ENCODE data around the gene CRTC1. TPM values are rescaled to one million over a fixed set of nuclear protein-coding genes. Genes with fewer than 3 reads are reported as not detected.
A peak's percentile ranks its signal among the peaks of the same experiment; 100 is the strongest.

Gene CRTC1
- total RNA-seq, 4 donors from 2014 or later, result 2.8 to 6.5 (median 5.6) TPM

DNA sequence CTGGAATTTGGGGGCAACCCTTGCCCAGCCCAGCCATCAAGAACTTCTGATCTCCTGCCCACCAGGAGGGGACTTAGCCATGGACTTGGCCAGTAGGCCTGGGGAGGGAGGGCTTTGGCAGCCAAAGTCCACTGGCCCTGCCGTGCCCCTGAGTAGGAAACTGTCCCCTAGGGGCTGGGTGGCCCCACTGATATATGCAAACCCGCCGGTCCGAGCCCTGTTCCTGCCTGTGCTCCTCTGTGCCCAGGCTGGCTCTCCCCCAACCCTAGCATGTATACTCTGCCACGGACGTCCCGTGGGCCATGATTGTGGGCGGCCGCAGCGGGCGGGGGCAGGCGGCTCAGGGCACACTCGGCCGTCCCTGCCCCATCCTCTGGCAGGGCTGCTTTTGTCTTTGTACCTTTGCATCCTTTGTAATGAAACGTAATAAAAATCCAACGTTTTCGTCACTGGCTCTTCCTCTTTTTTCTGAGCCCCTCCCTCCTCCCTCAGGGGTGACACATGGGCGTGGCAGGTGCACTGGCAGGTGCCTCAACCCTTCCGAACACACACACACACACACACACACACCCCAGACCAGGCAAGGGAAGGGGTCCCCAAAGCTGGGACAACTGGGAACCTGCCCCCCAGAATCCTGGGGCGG lies 98.5 kb downstream of the CRTC1 start:
- ATAC-seq (ENCODE audit: low FRiP score), result no peak
- TF ChIP-seq, protein P1, sequence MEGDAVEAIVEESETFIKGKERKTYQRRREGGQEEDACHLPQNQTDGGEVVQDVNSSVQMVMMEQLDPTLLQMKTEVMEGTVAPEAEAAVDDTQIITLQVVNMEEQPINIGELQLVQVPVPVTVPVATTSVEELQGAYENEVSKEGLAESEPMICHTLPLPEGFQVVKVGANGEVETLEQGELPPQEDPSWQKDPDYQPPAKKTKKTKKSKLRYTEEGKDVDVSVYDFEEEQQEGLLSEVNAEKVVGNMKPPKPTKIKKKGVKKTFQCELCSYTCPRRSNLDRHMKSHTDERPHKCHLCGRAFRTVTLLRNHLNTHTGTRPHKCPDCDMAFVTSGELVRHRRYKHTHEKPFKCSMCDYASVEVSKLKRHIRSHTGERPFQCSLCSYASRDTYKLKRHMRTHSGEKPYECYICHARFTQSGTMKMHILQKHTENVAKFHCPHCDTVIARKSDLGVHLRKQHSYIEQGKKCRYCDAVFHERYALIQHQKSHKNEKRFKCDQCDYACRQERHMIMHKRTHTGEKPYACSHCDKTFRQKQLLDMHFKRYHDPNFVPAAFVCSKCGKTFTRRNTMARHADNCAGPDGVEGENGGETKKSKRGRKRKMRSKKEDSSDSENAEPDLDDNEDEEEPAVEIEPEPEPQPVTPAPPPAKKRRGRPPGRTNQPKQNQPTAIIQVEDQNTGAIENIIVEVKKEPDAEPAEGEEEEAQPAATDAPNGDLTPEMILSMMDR (IDR thresholded peaks at IDR 0.05), result no peak
- DNase-seq (ENCODE audit: low spot score), result no peak

DNA sequence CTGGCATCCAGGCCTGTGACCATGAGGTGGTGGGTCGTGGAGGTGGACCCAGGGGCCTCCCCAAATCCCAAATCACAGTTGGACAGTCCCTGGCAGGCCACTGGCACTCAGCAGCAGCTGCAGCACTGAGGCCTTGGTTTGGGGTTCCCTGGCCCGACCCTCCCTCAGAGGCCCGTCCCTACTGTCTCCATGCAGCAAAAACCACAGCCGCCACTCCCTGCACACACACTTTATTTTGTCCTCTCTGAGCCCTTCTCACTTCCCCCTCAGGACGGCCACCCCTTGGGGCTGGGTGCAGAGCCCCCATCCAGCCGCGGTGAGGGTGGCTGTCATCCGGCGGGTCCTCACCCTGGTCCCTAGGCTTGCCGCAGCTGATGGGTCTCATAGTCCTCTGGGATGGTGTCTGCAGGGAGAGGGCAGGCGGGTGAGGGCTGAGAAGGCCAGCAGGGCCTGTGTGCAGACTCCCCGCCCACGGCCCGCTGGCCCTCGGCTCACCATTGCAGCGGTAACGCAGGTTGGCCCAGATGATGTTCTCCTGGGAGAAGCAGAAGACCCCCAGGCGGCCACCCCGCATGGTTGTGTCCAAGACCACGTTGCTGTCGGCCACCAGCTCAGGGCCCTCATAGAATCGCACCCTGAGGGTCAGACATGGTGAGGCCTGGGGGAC lies 99.2 kb downstream of the CRTC1 start:
- TF ChIP-seq, protein P1 (IDR thresholded peaks at IDR 0.05), result no peak
- DNase-seq (ENCODE audit: low spot score) (no peak), ATAC-seq (ENCODE audit: low FRiP score) (no peak)

DNA sequence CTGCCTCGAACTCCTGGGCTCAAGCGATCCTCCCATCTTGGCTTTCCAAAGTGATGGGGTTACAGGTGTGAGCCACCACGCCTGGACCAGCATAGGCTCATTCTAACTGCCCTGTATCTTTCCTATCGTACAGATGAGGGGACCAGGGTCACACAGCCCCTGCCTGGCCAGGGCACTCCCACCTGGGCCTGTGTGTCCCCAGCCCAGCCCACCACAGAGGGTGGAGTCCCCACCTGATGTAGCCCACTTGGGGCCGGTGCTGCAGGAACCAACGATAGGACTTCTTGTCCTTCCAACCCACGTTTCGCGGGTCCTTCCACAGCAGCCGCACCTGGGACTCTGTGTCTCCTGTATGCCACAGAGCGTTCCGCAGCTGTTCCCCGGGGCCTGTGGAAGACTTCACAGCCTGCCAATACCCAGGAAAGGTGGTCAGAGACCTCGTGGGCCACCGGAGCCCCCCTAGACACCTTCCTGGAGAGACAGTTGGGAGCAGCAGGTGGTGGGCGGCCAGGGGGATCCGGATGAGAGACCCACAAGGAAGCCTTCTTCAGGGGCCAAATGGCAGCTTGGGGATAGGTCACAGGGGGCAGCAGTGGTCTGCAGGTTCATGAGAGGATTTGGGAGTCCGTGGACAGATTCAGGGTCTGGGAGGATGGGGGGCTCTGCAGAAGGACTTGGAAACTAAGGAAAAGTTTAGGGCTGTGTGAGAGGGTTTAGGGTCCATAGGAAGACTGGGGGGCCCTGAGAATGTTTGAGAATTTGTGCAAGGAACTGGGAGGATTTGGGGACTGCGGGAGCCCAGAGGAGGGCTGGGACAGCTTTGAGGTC lies 100.7 kb downstream of the CRTC1 start:
- TF ChIP-seq, protein P1 (IDR thresholded peaks at IDR 0.05), result no peak
- no peak for DNase-seq (ENCODE audit: low spot score)
- no peak for ATAC-seq (ENCODE audit: low FRiP score)

DNA sequence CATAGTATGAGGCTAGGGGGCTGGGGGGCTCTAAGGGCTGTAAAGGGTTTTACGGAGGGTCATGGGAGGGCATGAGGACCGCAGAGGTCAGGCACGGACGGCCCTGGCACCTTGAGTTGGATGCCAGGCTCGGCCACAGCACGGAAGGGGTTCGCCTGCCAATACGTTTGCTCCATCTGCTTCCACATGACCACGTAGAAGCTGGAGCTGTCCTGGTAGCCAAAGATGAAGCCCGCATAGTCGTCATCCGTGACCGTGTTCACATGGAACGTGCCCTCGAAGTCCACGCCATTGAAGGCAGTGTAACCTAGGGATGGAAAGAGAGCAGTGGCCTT lies 101.3 kb downstream of the CRTC1 start:
- ATAC-seq (ENCODE audit: low FRiP score) (no peak), DNase-seq (ENCODE audit: low spot score) (no peak)
- TF ChIP-seq, protein P1 (IDR thresholded peaks at IDR 0.05), result no peak

DNA sequence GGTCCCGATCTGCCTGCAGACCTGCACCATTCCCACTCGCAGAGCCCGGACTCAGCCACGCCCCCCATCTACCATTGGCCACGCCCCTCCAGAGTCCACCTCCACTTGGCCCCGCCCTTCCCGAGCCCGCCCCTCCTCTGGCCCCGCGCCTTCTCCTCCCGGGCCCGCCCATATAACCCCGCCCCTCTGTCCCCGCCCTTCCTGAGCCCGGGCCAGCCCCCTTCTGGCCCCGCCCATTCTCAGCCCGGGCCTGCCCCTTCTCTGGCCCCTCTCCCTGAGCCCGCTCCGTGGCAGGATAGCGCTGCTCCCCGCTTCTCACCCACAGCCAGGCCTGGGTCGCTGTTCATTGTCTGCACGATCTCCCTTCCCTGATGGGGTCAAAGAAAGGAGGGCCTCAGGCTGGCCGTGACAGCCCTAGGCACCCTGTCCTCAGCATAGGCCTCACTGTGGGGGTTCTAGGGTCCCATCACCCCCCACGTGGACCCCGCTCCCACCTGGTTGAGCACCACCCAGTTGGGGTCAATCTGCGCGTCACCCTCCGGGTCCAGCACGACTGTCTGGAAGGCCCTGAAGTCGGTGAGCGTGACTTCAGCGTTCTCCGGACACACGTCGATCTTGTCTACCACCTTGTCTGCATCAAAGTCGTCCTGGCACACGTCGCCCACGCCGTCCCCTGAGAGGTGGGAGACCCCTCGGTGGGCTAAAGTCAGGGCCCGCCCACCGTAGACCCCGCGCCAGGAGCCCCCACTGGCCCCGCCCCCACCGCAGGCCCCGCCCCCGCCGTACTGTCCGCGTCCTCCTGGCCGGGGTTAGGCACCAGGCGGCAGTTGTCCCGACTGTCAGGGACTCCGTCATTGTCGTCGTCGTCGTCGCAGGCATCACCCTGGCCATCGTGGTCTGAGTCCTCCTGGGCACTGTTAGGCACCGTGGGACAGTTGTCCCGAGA lies 102.0 kb downstream of the CRTC1 start:
- ATAC-seq (ENCODE audit: low FRiP score), result peak; percentile 51
- peak; percentile 48 for DNase-seq (ENCODE audit: low spot score)
- TF ChIP-seq, protein P1 (IDR thresholded peaks at IDR 0.05), result no peak

All from omental fat pad (tissue), 4 donors.